OCI-LY7 (cell line): ENCODE data around the gene FADS6.

Experiments
- EZH2phosphoT487 ChIP-seq: fragments of 200-600 bp; sonication (generic); IDR thresholded peaks from 2 replicates; pipeline ENCODE4 v1.6.1; 2018; ENCODE audit warnings: low read depth, borderline replicate concordance, mild to moderate bottlenecking, mixed run types, antibody characterized with exemption, low read length, moderate library complexity, mixed read lengths
- TF ChIP-seq, protein P1 (sequence below): fragments of 200-600 bp; sonication (generic); conservative IDR thresholded peaks from 2 replicates; pipeline ENCODE4 v1.5.1; 2014; ENCODE audit warnings: mild to moderate bottlenecking, antibody characterized with exemption, low read length, moderate library complexity, mixed read lengths

DNA sequence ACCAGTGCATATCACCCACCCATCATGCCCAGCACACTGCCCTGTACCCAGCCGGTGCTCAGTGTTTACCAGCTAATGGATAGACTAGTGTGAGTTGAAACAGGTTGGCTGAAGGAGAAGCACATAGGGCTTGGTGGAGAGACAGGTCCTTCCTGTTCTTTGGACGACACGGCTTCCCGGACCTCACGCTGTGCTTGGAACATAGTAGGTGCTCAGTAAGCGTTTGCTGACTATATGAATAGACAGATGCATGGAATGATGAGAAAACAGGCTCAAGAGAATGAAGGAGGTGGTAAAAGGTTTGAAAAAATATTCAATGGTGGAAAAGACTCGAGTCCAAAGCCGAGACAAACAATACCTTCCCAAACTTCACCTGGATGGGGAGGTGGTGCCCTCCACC is 6.8 kb upstream of the FADS6 start:
- TF ChIP-seq, protein P1, sequence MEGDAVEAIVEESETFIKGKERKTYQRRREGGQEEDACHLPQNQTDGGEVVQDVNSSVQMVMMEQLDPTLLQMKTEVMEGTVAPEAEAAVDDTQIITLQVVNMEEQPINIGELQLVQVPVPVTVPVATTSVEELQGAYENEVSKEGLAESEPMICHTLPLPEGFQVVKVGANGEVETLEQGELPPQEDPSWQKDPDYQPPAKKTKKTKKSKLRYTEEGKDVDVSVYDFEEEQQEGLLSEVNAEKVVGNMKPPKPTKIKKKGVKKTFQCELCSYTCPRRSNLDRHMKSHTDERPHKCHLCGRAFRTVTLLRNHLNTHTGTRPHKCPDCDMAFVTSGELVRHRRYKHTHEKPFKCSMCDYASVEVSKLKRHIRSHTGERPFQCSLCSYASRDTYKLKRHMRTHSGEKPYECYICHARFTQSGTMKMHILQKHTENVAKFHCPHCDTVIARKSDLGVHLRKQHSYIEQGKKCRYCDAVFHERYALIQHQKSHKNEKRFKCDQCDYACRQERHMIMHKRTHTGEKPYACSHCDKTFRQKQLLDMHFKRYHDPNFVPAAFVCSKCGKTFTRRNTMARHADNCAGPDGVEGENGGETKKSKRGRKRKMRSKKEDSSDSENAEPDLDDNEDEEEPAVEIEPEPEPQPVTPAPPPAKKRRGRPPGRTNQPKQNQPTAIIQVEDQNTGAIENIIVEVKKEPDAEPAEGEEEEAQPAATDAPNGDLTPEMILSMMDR = no peak
- TF ChIP-seq EZH2phosphoT487 = no peak
